Smooth muscle cell (in vitro differentiated cells): ENCODE measurements around the gene OR2T27. TPM values are rescaled to one million over a fixed set of nuclear protein-coding genes. Genes with fewer than 3 reads are reported as not detected.

ENCODE experiments used
- DNase-seq: peaks from one replicate; lab custom pipeline; 2025; ENCODE audit not compliant: unreplicated experiment; lab: John Stamatoyannopoulos, UW
- H2AFZ ChIP-seq: fragments of 200-600 bp; sonication (generic); 2 replicates; pipeline ENCODE4 v1.6.0; 2016; ENCODE audit warnings: antibody characterized with exemption, low read depth, mild to moderate bottlenecking
- H3F3A ChIP-seq: fragments of 200-600 bp; sonication (generic); 2 replicates; pipeline ENCODE4 v1.6.0; 2017; ENCODE audit warnings: antibody characterized with exemption, low read depth
- H3K27ac ChIP-seq: fragments of 200-600 bp; sonication (generic); 2 replicates; pipeline ENCODE4 v1.5.1; 2016; ENCODE audit warnings: low read depth, mild to moderate bottlenecking
- H3K27me3 ChIP-seq: fragments of 200-600 bp; sonication (generic); 2 replicates; pipeline ENCODE4 v1.6.1; 2016; ENCODE audit warnings: low read depth, mild to moderate bottlenecking
- H3K36me3 ChIP-seq: fragments of 200-600 bp; sonication (generic); 2 replicates; pipeline ENCODE4 v1.5.1; 2016; ENCODE audit warnings: low read depth
- H3K4me1 ChIP-seq: fragments of 200-600 bp; sonication (generic); 2 replicates; pipeline ENCODE4 v1.5.1; 2016; ENCODE audit warnings: low read depth
- H3K4me2 ChIP-seq: fragments of 200-600 bp; sonication (generic); 2 replicates; pipeline ENCODE4 v1.6.0; 2016; ENCODE audit warnings: mild to moderate bottlenecking
- H3K4me3 ChIP-seq: fragments of 200-600 bp; sonication (generic); 2 replicates; pipeline ENCODE4 v1.5.1; 2016; ENCODE audit warnings: mild to moderate bottlenecking
- H3K79me2 ChIP-seq: fragments of 200-600 bp; sonication (generic); 2 replicates; pipeline ENCODE4 v1.6.0; 2016; ENCODE audit warnings: low read depth, mild to moderate bottlenecking
- H3K9ac ChIP-seq: fragments of 200-600 bp; sonication (generic); 2 replicates; pipeline ENCODE4 v1.6.0; 2016; ENCODE audit warnings: low read depth
- H3K9me3 ChIP-seq: fragments of 200-600 bp; sonication (generic); replicated peaks from 2 replicates; pipeline ENCODE4 v1.5.1; 2016; ENCODE audit warnings: low read depth
- H4K20me1 ChIP-seq: fragments of 200-600 bp; sonication (generic); 2 replicates; pipeline ENCODE4 v1.6.0; 2016; ENCODE audit warnings: low read depth
- CTCF ChIP-seq: fragments of 200-600 bp; sonication (generic); IDR thresholded peaks from 2 replicates; pipeline ENCODE4 v1.5.1; 2017; ENCODE audit warnings: borderline replicate concordance, mild to moderate bottlenecking, antibody characterized with exemption; ENCODE audit not compliant: insufficient read depth, poor library complexity, severe bottlenecking
- WGBS: methylation state at CpG from one replicate; pipeline ENCODE4 v1.1.7; 2016; ENCODE audit warnings: low lambda C conversion rate; 5-methylcytosine and 5-hydroxymethylcytosine counted together
- polyA plus RNA-seq: library from polyadenylated mRNA; unstranded; fragments of >200 nt; fragmentation: Nextera tagmentation; extraction: Ambion mirVana; gene quantifications from 2 replicates; pipeline ENCODE4 v1.2.1, GENCODE V29; 2016
- total RNA-seq: library from RNA; depleted of rRNA; stranded (reverse); fragments of >200 nt; gene quantifications from 2 replicates; pipeline ENCODE4 v1.2.3, GENCODE V29; 2014

Gene OR2T27
- total and polyA plus RNA-seq, 2 experiments from 2014 or later: not detected

- H3K4me1 ChIP-seq: no peaks in the 10 kb centered on the region
Observed at GRCh38 chr1:248631354-248632008, 23.8 kb downstream of the OR2T27 start.

GRCh38 chr1:248630551-248630950, 24.8 kb downstream of the OR2T27 start:
- Histone ChIP-seq H2AFZ (no peak overlapping the region), H3K4me3 (no peak overlapping the region), H3K9me3 (peaks cover 9% of the 10 kb centered on the region), H3K4me1 (no peaks in the 10 kb centered on the region), H3K9ac (no peak overlapping the region), H3K36me3 (no peaks in the 10 kb centered on the region), H3K4me2 (no peak overlapping the region), H3K27ac (no peak overlapping the region), H3K27me3 (no peaks in the 10 kb centered on the region), H3K79me2 (no peaks in the 10 kb centered on the region), H4K20me1 (no peaks in the 10 kb centered on the region), H3F3A (no peaks in the 10 kb centered on the region)
- WGBS: 46% methylated on average over 2 of the region's 2 CpGs
- no peak for TF ChIP-seq CTCF
- no peak for DNase-seq

More at GRCh38 chr1:248631354-248632008, 23.8 kb downstream of the OR2T27 start:
- Histone ChIP-seq H3K27ac (no peak overlapping the region), H2AFZ (no peak overlapping the region), H3K4me3 (no peak overlapping the region), H3K9me3 (peaks cover 4% of the 10 kb centered on the region), H3F3A (no peaks in the 10 kb centered on the region), H3K79me2 (no peaks in the 10 kb centered on the region), H3K9ac (no peak overlapping the region), H4K20me1 (no peaks in the 10 kb centered on the region), H3K4me2 (no peak overlapping the region), H3K27me3 (no peaks in the 10 kb centered on the region), H3K36me3 (no peaks in the 10 kb centered on the region)
- DNase-seq: no peak
- TF ChIP-seq CTCF: no peak
- WGBS: 70% methylated on average over 7 of the region's 7 CpGs

GRCh38 chr1:248627971-248628844, 27.1 kb downstream of the OR2T27 start:
- Histone ChIP-seq H3K9ac (no peak overlapping the region), H3K27ac (no peak overlapping the region), H2AFZ (no peak overlapping the region), H3F3A (no peaks in the 10 kb centered on the region), H3K36me3 (no peaks in the 10 kb centered on the region), H3K9me3 (peaks cover 13% of the 10 kb centered on the region), H3K27me3 (no peaks in the 10 kb centered on the region), H3K4me1 (no peaks in the 10 kb centered on the region), H3K4me2 (no peak overlapping the region), H3K79me2 (no peaks in the 10 kb centered on the region), H4K20me1 (no peaks in the 10 kb centered on the region), H3K4me3 (no peak overlapping the region)
- 67% methylated on average over 9 of the region's 9 CpGs for WGBS
- TF ChIP-seq CTCF: no peak
- DNase-seq: no peak
